Glomerular endothelial cell (primary cell): Measurements from ENCODE around the gene SLC19A2. TPM values are rescaled to one million over a fixed set of nuclear protein-coding genes. Genes with fewer than 3 reads are reported as not detected.

Experiments
- DNase-seq: peaks from one replicate; pipeline ENCODE4 v3.0.0-alpha.2; 2011; ENCODE audit warnings: low read depth, low spot score; ENCODE audit errors: extremely low read depth
- total RNA-seq: library from RNA; depleted of rRNA; stranded (reverse); fragments of >200 nt; gene quantifications from 2 replicates; pipeline ENCODE4 v1.2.3, GENCODE V29; 2015

SLC19A2 gene
- total RNA-seq, 1 donor from 2014 or later: 4.0 TPM

DNA sequence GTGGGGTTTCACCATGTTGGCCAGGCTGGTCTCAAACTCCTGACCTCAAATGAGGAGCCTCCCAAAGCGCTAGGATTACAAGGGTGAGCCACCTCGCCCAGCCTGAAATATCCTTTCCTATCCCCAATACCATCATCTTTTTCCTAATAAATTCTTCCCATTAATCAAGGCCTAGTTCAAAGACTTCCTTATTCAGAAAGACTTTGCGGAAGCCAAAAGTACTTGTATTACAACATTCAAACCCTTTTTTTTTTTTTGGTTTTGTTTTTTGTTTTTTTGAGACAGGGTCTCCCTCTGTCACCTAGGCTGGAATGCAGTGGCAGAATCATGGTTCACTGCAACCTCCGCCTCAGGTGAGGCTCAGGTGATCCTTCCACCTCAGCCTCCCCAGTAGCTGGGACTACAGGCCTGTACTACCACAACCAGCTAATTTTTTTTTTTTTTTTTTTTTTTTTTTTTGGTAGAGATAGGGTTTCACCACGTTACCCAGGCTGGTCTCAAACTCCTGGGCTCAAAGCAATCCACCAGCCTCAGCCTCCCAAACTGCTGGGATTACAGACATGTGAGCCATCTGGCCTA is 7.6 kb downstream of the SLC19A2 start:
- DNase-seq: no peak

DNA sequence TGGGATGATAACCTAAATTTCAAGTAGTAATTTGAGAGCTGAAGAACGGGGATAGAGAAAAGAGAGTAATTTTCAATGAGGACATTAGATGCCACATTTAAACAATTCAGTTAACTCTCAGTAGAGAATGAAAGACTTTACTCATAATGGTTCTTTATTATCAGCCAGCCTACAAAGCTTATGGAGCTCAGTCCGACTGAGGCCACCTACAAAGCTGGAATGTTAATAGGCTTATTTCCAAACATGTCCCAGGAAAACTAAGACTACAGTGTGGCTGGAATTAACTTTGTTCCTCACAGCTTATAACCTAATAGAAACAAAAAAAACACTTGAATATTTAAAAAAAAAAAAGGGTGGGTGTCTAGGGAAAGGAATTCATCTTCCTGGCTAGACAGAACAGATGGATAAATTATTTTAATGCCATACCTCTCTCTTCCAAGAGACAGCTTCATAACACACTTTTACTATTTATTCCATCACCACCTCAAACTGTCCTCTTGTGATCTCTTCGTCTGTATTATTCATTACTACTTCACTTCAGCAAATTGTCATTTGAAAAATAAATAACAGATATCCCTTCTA is 9.8 kb downstream of the SLC19A2 start:
- DNase-seq: no peak

DNA sequence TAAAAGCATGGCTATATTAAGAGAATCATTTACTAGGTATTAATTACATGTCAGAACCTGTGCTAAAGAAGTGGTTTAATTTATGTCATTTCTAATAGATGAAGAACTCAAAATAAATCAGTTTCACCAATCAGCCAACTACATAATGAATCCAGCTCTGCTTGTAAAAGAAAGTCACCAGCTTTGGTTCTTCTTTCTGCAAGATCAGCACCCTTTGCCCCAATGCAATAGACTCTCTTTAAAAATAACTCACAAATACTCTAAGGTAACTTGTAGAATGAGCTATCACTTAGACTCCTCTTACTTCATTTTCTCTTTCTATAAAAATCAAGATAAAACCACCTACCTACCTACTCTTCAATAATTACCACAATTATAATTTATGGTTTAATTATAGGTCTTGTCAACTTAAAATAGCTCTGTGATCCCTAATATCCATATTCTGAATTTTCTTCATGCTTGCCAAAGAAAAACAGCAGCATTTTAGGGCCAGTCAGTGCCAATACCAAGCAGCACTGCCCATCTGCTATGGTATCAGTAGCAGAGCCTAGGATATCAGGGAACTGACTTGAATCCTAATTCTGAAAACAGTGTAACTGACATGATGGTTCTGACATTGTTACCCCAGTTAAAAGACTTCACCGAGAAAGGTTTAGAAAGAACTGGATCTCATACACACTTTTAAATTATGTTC is 11.3 kb downstream of the SLC19A2 start:
- DNase-seq: no peak

DNA sequence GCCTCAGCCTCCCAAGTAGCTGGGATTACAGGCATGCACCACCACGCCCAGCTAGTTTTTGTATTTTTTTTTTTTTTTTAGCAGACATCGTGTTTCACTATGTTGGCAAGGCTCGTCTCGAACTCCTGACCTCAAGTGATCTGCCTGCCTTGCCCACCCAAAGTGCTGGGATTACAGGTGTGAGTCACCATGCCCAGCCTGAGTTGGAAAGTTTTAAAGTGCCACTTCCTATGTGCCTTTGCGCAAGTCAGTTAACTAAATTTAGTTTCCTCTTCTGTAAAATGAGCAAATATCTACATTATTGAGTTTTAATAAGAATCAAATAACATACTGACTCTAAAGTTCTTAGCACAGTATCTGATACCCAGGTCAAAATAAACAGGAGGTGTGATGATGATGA is 12.4 kb downstream of the SLC19A2 start:
- no peak for DNase-seq

DNA sequence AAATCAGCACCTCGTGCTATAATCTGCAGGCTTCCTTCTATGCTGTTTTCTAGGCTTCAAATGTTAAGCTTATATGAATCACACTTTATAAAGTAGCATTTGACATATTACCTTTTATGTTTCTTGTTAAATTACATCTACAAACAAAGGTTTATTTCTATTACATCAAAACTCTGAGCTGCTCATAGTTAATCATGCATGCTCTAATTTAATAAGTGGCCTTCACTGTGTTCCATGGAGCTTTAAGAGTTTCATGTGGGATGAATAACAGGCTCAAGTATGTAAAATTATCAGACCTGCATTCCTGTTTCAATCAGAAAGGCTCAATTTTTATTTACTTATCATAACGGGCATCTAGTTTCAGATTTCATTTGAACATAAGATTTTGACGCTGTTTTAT is 13.0 kb downstream of the SLC19A2 start:
- no peak for DNase-seq

DNA sequence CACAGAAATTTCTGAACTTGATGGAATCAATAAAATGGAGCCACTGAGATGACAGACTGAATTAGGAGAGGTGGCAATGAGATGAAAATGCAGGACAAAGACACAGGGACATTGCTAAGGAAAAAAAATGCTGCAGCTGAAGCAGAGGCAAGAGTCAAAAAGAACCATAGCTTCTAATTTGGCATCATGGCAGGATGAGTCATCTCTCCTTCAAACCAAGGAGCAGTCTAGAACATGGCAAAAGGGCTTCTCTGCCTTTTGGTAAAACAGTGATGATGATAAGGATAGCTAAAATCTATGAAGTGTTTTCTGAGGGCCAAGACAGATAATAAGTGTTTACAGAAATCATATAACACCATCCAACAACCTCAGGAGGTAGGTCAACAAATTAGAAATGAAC is 16.8 kb downstream of the SLC19A2 start:
- no peak for DNase-seq

DNA sequence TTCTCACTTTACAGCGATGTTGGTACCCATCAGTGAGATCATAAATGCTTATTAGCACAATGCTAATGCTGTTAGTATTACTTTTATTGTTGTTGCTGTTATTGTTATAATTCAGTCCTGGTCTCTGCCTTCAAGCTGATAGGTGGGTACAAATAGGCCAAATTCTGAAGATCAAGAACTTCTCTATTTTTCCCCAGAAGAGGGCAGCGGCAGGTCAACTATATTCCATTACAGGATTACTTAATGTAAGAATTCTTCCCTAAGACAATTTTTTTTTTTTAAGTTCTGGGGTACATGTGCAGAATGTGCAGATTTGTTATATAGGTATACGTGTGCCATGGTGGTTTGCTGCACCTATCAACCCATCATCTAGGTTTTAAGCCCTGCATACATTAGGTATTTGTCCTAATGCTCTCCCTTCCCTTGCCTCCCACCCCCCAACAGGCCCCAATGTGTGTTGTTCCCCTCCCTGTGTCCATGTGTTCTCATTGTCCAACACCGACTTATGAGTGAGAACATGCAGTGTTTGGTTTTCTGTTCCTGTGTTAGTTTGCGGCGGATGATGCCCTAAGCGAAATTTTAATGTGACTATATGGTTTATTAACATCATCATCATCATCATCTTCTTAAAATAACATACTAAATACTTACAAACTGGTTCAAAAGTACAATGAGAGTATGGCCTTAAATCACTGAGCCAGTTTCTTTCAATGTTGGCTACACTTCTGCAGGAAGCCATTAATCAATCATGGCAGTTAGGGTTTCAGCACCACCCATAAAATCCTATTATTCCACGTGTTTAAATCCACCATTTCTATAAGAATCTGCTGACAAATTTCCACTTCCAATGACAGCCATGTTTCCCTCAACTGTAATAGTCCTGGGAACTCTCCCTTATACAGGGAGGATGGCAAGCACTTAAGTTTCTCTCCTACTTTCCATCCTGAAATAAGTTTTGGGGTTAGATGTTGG is 19.2 kb downstream of the SLC19A2 start:
- no peak for DNase-seq

DNA sequence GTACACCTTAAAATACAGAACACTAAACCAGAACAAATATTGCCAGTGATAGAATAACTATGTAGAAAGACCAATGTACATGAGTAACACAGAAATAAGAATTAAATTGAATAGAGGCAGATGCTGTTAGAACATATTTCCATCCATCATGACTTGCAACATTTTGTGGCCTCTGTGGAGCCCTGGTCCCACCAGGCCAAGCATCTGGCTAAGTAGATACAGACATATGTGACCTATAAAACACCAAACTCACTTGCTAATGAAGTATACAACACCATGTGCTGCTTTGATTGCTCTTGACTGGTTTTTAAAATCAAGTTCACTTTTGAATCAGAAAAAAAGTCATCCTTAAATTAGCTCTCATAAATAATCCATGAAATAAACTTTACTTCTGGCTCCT is 20.5 kb downstream of the SLC19A2 start:
- no peak for DNase-seq

DNA sequence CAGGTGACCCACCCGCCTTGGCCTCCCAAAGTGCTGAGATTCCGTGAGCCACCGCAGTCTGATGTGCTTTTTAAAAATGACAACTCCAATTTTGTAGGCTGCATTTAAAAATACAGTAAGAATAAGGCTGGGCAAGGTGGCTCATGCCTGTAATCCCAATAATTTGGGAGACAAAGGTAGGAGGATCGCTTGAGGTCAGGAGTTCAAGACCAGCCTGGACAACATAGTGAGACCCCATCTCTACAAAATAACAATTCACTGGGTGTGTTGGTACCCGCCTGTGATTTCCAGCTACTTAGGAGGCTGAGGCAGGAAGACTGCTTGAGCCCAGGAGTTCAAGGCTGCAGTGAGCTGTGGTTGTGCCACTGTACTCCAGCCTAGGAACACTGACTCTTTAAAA is 23.4 kb downstream of the SLC19A2 start:
- DNase-seq: no peak

DNA sequence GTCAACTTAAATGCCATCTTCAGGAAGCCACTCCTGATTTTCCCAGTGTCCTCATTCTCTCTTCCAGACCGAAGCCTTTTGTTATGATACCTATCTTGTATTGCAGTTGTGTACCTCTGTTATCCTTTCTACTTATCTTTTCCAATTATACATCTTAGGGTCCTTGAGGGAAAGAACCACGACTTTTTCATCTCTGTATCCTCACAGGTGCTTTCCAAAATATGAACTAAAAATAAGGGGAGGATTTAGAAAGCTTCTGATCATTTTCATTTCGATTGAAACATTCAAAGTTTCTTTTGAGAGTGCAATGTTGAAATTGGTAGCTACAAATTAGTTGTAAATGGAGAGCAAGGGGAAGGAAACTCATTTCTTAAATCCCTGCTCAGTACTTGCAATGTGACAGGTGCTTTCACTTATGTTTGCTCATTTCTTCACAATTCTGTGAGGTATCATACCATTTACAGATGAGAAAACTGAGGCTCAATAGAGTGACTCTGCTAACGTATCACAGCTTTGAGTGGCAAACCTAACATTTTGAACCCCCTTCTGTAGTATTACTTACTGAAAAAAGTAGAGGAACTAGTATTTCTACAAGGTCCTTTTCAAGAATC is 24.2 kb downstream of the SLC19A2 start:
- no peak for DNase-seq

DNA sequence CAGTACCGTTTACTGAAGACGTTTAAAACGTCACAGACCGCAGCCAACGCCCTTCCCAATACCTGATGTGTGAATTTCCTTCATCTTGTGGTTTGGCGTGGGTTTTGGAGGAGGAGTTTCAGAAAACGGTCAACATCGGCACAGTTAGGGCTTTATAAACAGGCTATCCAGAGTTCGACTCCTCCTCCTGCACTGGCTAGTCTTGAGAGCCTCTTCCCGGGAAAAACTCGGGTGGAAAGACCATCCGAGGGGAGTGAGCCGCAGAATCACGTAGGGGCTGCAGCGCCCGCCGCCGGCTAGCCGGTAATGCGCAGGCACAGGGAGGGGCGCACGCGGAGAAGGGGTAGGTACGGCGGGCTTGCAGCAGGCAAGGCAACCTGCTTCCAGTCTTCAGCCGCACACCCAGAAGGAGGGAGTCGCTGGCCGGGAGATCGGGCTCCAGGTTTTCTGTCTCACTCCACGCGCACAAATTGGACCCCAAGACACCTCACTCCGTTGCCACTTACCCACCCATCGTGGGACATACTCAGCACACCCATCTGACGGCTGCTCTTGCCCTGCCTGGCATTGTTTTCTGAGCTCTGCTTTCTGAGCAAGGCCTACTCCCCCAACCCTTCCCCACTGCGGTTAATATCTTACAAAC is 25.4 kb downstream of the SLC19A2 start:
- no peak for DNase-seq

DNA sequence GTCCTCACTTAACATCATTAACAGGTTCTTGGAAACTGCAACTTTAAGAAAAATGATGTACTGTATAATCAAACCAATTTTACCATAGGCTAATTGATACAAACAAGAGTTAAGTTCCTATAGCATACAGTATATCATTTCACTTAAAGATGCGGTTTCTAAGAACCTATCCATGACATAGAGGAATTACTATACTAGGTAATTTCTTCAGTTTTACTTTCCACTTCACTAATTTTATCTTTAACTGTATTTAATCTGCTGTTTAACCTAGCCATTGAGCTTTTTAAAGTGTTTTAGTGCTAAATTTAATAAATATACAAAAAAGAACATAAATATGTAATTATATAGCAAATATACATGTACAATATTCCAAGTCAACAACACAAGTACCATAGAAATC is 28.3 kb downstream of the SLC19A2 start:
- DNase-seq: no peak

DNA sequence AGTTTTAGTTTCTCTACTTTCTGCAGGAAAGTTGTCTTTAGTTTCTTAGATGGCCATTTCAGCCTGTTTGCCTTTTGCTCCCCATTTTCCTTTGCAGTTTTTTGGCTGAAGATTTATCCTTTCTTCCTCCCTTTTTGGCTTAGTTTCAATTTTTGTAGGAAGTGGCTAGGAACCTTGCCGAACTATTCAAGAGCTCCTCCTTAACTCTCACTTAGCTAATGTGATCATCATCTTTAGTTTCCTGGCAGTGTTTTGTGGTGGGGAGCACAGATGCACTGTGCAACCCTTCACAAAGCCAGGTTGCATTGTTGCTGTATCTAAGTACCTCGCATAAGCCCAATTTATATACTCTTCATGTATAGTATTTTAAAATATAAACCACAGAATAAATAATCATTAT is 29.7 kb downstream of the SLC19A2 start:
- no peak for DNase-seq

DNA sequence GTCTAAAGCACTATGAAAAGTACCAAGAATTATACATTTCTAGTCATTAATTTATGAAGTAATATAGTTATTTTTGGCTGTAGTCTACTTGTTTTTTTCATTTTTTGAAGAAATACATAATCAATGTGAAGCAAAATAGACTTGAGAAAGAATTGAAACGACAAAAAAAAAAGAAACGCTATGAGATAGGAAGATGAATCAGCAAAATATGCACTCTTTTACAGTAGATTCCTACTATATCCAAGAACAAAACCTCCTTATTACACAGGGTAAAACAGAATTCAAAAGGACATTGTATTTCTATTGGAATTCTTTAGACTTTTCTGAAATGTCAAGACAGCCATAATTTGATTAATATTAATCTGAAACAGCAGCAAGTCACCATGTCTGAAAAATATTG is 32.8 kb downstream of the SLC19A2 start:
- DNase-seq: no peak

DNA sequence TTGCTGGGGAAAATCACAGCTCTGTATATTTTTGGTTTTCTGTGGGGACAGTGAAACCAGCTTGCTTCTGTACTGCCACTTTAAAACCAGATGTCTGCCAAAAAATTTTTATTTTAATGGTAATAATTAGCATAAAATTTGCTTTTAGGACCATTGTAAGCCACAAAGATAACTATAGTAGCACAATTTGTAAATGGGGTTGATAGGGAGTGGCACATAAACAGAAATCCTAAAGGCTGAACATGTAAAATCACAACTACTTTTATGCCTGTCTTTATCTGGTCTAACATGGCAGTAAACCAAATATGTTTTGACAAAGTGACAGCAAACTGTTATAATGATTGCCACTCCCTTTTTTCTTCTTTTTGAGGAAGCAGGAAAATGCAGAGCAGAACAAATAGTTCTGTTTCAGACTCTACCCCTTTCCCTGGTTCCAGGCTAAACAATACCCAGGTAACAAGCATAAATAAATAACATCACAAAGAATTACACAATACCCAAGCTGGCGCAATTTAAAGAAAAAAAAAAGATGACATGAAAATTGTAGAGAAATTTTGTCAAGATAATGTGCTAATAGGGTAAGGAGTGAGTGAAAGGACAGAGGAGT is 34.4 kb downstream of the SLC19A2 start:
- DNase-seq: no peak

DNA sequence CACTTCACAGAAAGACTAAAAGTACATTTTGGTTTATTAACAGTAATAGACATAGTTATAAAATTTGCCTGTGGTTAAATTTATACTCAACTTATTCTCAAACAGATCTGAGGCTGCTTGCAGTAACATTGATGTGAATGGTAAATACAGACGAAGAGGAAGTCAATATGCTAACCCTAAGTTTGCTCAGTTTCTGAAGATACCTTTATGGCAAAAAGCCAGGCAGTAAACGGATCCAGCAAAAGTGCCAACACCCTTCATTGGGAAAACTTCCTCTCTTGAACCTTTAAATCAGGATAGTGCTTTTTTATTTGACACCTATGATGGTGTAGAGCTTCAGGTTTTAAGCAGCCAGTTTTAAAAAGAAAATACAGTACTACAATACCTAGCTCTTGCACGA is 41.8 kb downstream of the SLC19A2 start:
- DNase-seq: no peak

DNA sequence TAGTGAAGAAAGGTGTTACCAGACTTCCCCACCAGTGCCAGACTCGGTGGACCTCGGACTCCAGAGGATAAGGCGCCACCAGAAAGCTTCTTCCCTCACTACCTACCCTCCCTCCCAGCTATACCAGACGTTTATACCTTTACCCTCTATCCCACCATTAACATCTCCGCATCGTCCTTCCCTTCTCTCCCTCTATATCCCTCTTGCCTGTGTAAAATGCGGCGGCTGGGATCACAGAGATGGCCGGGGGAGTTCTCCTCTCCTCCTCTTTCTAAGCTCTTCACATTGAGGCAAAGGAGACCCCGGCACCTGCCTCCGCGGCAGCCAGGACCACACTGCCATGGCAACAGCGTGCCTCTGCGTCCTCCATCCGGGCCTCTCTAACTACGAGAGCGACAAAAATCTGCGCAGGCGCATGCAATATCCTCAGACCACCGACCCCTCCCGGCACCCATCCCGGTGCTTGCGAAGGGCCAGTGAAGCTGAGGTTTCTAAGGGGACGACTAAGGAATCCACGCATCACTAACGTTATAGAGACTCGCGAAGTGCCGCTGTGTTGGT is 58.6 kb downstream of the SLC19A2 start, which contains the start of gene CCDC181:
Gene CCDC181 (minus strand): TSS at position 394 of the 561 bp plus-strand sequence. CDS start 2,547 bp downstream, outside the sequence.
- DNase-seq: peak; percentile 7

DNA sequence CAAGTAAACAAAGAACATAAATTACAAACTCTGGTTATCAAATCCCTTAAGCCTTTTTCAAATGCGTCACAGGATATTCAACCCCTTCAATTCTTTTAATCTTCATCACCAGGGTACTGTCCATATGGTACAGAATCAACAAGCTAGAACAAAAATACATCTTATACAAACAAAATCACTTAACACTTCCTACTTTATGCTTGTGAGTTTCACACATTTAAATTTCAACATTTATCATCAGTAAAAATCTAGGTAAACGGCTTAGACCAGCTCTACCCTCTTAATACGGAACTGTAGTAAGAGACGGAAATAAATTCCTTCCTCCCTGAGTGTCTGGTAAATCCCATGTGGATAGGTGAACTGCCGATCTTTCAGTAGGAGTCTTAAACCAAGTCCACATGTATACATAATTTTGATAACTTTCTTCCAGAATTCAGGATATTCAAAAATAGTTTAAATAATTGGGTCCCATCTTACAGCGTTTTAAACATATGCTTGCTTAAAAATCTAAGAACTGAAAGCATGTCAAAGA is 59.5 kb downstream of the SLC19A2 start:
- no peak for DNase-seq

DNA sequence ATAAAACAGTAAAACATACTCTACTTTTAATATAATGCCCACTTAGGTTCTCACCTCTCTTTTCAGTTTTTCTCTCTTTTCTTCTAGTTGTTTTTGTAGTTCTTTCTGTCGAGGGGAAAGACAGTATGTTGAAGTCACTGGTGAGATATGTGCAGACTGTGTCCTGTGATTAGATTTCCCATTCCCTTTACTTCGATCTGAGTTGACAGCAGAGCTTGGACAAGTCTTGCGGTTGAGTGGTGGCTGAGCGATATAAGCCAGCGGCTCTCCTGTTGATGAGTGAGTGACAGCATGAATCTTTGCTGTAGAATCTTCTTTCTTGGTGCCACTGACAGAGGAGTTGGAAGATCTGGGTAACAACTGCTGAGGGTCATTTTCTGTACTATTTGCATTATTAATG is 64.4 kb downstream of the SLC19A2 start:
- DNase-seq: no peak
